NT2/D1 (cell line): ENCODE results near the gene MBOAT1.

Experiments
- SUZ12 ChIP-seq: IDR thresholded peaks from 2 replicates; pipeline ENCODE4 v1.6.1; 2011; ENCODE audit not compliant: insufficient read length, insufficient read depth; ENCODE audit errors: extremely low read depth
- YY1 ChIP-seq: IDR thresholded peaks from 2 replicates; pipeline ENCODE4 v1.6.1; 2011; ENCODE audit not compliant: insufficient read length, insufficient read depth
- ZNF274 ChIP-seq: IDR thresholded peaks from 2 replicates; pipeline ENCODE4 v1.6.1; 2011; ENCODE audit warnings: mild to moderate bottlenecking, low read depth, low read length

- no peak for TF ChIP-seq YY1
- no peak for TF ChIP-seq ZNF274
- no peak for TF ChIP-seq SUZ12
Observed at GRCh38 chr6:20109526-20109925, 102.7 kb downstream of the MBOAT1 start.
